ENCODE data around the gene HDHD3.
"Not testable (repeated sequence)": the region's sequence is repeated elsewhere in the genome, so short reads cannot be mapped to it uniquely, and the experiment has no call there.

HDHD3 gene

DNA sequence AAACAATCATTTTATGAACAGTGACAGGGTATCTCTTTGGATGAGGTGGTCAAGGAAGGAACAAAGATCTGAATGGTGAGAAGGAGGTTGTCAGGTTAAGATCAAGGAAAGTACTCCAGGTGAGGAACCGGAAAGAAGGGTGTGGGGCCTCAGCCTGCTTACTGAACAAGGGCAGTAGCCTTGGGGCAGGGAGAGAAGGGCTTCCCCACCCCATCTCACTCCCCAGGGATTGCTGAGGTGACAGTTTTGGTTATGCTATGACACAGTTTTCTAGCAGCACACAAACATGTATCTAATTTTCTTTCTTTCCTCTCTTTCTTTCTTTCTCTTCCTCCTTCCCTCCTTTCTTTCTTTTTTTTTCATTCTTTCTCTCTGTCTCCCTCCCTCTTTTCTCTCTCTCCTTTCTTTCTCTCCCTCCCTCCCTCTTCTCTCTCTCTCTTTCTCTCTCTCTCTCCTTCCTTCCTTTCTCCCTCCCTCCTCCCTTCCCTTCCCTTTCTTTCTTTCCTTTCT, 4.1 kb upstream of the HDHD3 start:
- Histone ChIP-seq H3K4me2 (peak overlapping the region; percentile 72), H3K79me2 (ENCODE audit: insufficient read depth, low read depth) (no peaks in the 10 kb centered on the region), H3K27me3 (ENCODE audit: insufficient read depth, low read depth) (no peaks in the 10 kb centered on the region), H3K27ac (peak overlapping the region; percentile 56), H3K36me3 (ENCODE audit: insufficient read depth) (no peaks in the 10 kb centered on the region), H2AFZ (ENCODE audit: low read depth) (peak overlapping the region; percentile 85), H4K20me1 (ENCODE audit: insufficient read depth) (no peaks in the 10 kb centered on the region), H3K4me1 (ENCODE audit: low read depth, poor library complexity, severe bottlenecking) (peaks cover 27% of the 10 kb centered on the region), H3K4me3 (IDR thresholded peaks at IDR 0.05; ENCODE audit: insufficient read depth, low read depth, low read length) (no peak overlapping the region), H3K9ac (no peak overlapping the region; the same call in 1 of the 2 replicates)
- TF ChIP-seq, protein P1, sequence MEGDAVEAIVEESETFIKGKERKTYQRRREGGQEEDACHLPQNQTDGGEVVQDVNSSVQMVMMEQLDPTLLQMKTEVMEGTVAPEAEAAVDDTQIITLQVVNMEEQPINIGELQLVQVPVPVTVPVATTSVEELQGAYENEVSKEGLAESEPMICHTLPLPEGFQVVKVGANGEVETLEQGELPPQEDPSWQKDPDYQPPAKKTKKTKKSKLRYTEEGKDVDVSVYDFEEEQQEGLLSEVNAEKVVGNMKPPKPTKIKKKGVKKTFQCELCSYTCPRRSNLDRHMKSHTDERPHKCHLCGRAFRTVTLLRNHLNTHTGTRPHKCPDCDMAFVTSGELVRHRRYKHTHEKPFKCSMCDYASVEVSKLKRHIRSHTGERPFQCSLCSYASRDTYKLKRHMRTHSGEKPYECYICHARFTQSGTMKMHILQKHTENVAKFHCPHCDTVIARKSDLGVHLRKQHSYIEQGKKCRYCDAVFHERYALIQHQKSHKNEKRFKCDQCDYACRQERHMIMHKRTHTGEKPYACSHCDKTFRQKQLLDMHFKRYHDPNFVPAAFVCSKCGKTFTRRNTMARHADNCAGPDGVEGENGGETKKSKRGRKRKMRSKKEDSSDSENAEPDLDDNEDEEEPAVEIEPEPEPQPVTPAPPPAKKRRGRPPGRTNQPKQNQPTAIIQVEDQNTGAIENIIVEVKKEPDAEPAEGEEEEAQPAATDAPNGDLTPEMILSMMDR (conservative IDR thresholded peaks at IDR 0.05; ENCODE audit: low read depth, low read length) = no peak

DNA sequence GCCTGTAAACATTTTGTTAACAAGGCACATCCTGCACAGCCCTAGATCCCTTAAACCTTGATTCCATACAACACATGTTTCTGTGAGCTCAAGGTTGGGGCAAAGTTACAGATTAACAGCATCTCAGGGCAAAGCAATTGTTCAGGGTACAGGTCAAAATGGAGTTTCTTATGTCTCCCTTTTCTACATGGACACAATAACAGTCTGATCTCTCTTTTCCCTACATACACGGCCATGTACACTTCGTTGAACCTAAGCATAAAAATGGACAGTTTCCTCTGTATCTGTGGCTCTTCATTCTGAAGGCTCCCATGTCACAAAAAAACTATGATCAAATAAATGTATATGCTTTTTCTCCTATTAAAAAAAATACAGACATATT, 3.0 kb upstream of the HDHD3 start:
- H2AFZ ChIP-seq (ENCODE audit: low read depth); H3K27ac ChIP-seq: not testable (repeated sequence)

DNA sequence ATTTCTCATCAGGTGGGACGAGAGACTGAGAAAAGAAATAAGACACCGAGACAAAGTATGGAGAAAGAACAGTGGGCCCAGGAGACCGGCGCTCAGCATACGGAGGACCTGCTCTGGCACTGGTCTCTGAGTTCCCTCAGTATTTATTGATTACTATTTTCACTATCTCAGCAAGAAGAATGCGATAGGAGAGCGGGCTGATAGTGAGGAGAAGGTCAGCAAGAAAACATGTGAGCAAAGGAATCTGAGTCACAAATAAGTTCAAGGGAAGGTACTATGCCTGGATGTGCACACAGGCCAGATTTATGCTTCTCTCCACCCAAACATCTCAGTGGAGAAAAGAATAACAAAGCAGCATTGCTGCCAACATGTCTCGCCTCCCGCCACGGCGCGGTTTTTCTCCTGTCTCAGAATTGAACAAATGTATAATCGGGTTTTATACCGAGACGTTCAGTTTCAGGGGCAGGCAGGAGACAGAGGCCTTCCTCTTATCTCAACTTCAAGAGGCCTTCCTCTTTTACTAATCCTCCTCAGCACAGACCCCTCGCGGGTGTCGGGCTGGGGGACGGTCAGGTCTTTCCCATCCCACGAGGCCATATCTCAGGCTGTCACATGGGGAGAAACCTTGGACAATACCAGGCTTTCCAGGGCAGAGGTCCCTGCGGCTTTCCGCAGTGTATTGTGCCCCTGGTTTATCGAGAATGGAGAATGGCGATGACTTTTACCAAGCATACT, 2.5 kb upstream of the HDHD3 start:
- not testable (repeated sequence) for H4K20me1 ChIP-seq (ENCODE audit: insufficient read depth); H3K79me2 ChIP-seq (ENCODE audit: insufficient read depth, low read depth); H3K4me3 ChIP-seq (IDR thresholded peaks at IDR 0.05; ENCODE audit: insufficient read depth, low read depth, low read length); H3K27me3 ChIP-seq (ENCODE audit: insufficient read depth, low read depth); H3K36me3 ChIP-seq (ENCODE audit: insufficient read depth); H3K9ac ChIP-seq; H3K4me2 ChIP-seq; H2AFZ ChIP-seq (ENCODE audit: low read depth); H3K27ac ChIP-seq
- H3K4me1 ChIP-seq (ENCODE audit: low read depth, poor library complexity, severe bottlenecking) = peaks cover 34% of the 10 kb centered on the region

More for the DNA sequence above, 3.0 kb upstream of the HDHD3 start:
- not testable (repeated sequence) for H3K27me3 ChIP-seq (ENCODE audit: insufficient read depth, low read depth); H3K36me3 ChIP-seq (ENCODE audit: insufficient read depth); H3K9ac ChIP-seq; H3K79me2 ChIP-seq (ENCODE audit: insufficient read depth, low read depth); H3K4me2 ChIP-seq; H3K4me3 ChIP-seq (IDR thresholded peaks at IDR 0.05; ENCODE audit: insufficient read depth, low read depth, low read length); H4K20me1 ChIP-seq (ENCODE audit: insufficient read depth)
- H3K4me1 ChIP-seq (ENCODE audit: low read depth, poor library complexity, severe bottlenecking) = peaks cover 34% of the 10 kb centered on the region

DNA sequence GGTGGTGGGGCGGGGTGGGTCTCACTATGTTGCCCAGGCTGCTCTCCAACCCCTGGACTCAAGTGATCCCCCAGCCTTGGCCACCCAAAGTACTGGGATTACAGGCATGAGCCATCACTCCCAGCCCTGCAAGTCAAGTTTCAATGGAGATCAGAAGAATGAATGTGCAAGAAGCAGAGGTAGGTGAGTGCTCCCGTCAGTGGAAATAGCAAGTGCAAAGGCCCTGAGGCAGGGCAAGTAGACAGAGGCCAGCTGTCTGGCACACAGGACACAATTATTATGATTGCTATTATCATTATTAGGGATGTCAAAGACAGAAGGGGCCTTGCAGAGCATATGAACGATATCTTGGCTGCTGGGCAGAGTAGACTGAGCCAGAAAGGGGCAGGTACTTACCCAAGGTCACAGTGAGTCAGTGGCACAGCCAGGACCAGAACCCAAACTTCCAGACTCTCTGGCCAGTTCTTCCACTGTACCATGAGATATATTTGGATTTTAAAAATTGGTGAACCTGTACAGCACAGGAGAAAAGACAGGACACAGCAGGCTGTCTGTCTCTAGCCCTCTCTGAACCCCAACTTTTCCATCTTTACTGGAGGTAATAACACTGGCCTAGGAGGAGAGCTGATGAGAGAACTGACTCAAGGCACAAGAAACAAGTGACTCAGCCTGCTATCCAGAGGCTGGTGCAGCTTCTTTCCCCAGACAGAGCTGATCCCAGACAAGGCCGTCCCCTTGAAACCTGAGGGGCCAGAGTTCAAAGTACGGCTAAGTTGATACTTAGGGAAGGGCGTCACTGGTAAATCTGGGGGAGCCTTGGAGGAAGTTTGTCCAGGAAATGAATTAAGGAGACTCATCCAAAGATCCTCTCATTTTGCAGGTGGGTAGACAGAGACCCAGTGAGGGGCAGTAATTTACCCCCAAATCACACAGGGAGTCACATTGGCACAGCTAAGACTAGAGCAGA, 1.4 kb downstream of the HDHD3 start:
- Histone ChIP-seq H3K36me3 (ENCODE audit: insufficient read depth) (no peaks in the 10 kb centered on the region), H2AFZ (ENCODE audit: low read depth) (no peak overlapping the region), H3K9ac (peak overlapping the region; percentile 39; the same call in 1 of the 2 replicates), H3K4me3 (IDR thresholded peaks at IDR 0.05; ENCODE audit: insufficient read depth, low read depth, low read length) (no peak overlapping the region), H3K27me3 (ENCODE audit: insufficient read depth, low read depth) (no peaks in the 10 kb centered on the region), H3K79me2 (ENCODE audit: insufficient read depth, low read depth) (peaks cover 7% of the 10 kb centered on the region; the same call in 1 of the 2 replicates), H4K20me1 (ENCODE audit: insufficient read depth) (no peaks in the 10 kb centered on the region), H3K4me2 (peak overlapping the region; percentile 94), H3K27ac (no peak overlapping the region; the same call in 1 of the 2 replicates), H3K4me1 (ENCODE audit: low read depth, poor library complexity, severe bottlenecking) (peaks cover 19% of the 10 kb centered on the region)
- TF ChIP-seq, protein P1 (conservative IDR thresholded peaks at IDR 0.05; ENCODE audit: low read depth, low read length) = no peak

DNA sequence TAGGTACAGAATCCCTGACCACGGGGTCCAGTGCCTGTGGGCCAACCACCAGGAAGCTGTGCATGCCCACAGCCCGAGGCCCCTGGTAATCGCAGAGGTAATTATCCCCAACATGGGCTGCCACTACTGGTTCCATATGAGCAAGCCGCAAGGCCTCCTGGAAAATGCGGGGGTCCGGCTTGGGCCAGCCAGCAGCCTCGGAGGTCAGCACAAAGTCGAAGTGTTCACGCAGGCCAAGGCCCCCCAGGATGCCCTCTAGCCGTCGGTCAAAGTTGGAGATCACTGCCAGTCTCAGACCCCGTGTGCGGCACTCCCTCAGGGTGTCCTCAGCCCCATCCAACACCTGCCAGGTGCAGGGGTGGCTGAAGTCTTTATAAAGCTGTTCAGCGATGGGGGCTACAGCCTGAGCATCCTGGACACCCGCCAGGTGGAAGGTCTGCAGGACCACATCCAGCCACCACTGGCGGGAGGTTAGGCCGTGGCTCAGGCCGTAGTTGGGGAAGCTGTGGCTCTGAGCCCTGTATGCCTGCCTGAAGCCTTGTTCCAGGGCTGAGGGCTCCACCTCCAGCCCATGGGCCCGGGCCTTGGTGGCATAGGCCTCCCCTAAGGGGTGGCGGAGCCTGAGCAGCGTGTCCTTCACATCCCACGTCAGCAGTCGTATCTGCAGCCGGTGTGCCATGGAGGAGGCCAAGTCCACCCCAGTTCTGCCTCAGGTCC, 3.0 kb downstream of the HDHD3 start:
- H3K9ac ChIP-seq = no peak overlapping the region

More for the DNA sequence above, 3.0 kb downstream of the HDHD3 start:
- H3K27ac ChIP-seq = no peak overlapping the region
- H3K4me1 ChIP-seq (ENCODE audit: low read depth, poor library complexity, severe bottlenecking) = peaks cover 13% of the 10 kb centered on the region
- H4K20me1 ChIP-seq (ENCODE audit: insufficient read depth) = no peaks in the 10 kb centered on the region
- TF ChIP-seq, protein P1 (conservative IDR thresholded peaks at IDR 0.05; ENCODE audit: low read depth, low read length) = no peak
- no peaks in the 10 kb centered on the region for H3K36me3 ChIP-seq (ENCODE audit: insufficient read depth)
- H3K27me3 ChIP-seq (ENCODE audit: insufficient read depth, low read depth) = no peaks in the 10 kb centered on the region
- no peak overlapping the region for H2AFZ ChIP-seq (ENCODE audit: low read depth)
- H3K79me2 ChIP-seq (ENCODE audit: insufficient read depth, low read depth) = peaks cover 7% of the 10 kb centered on the region; the same call in 1 of the 2 replicates
- H3K4me2 ChIP-seq = no peak overlapping the region
- no peak overlapping the region for H3K4me3 ChIP-seq (IDR thresholded peaks at IDR 0.05; ENCODE audit: insufficient read depth, low read depth, low read length)

All from KMS-11 (cell line).